OCI-LY3 (cell line): Measurements from ENCODE around the gene P4HA2.

Source experiments
- CTCF ChIP-seq: fragments of 200-600, 300-600 bp; sonication (generic); IDR thresholded peaks from 2 replicates; pipeline ENCODE4 v1.5.1; 2014; ENCODE audit warnings: antibody characterized with exemption, low read length, low read depth
- EZH2phosphoT487 ChIP-seq: fragments of 200-600 bp; shearing (Covaris generic); IDR thresholded peaks from 2 replicates; pipeline ENCODE4 v1.6.1; 2018; ENCODE audit warnings: antibody characterized with exemption, mixed run types, low read depth

- TF ChIP-seq CTCF (no peak), EZH2phosphoT487 (no peak)
Measured at GRCh38 chr5:132225165-132226032, 2.3 kb downstream of the P4HA2 start.
